Natural killer cell treated with Interleukin-12 subunit alpha and Interleukin-12 subunit beta and Interleukin-15 and Interleukin-18, amount 100 ng/mL, for 72 hours (primary cell): ENCODE measurements around the gene KCNH8. TPM values are rescaled to one million over a fixed set of nuclear protein-coding genes. Genes with fewer than 3 reads are reported as not detected.
"Not testable (repeated sequence)": the region's sequence is repeated elsewhere in the genome, so short reads cannot be mapped to it uniquely, and the experiment has no call there.

Experiments used
- ATAC-seq, 2 donors: fragments of 150-1000 bp; cut with Tn5 transposase in 1 of 2; sonication (Bioruptor Pico), chemical (Tn5 transposase) in 1 of 2; 2 replicates each; pipeline ENCODE4 v1.10.0; 2021
- DNase-seq: peaks from one replicate; pipeline ENCODE4 v3.0.0; 2022; ENCODE audit warnings: low spot score
- H3K27ac Mint-ChIP-seq, 2 donors: 1 replicate in 1 of 2; 2 replicates in 1 of 2; pipeline ENCODE4 v1.8.0; 2022; ENCODE audit warnings: mixed read lengths in 2 of 2, mild to moderate bottlenecking in 1 of 2, moderate library complexity in 1 of 2
- H3K27me3 Mint-ChIP-seq, 2 donors: 1 replicate in 1 of 2; 2 replicates in 1 of 2; pipeline ENCODE4 v1.8.0; 2022; ENCODE audit warnings: mixed read lengths in 2 of 2
- H3K36me3 Mint-ChIP-seq: one replicate; pipeline ENCODE4 v1.8.0; 2022; ENCODE audit warnings: mixed read lengths
- H3K4me1 Mint-ChIP-seq, 2 donors: 1 replicate in 1 of 2; 2 replicates in 1 of 2; pipeline ENCODE4 v1.8.0; 2022; ENCODE audit warnings: low read depth in 2 of 2, mixed read lengths in 2 of 2, mild to moderate bottlenecking in 1 of 2
- H3K4me3 Mint-ChIP-seq: one replicate; pipeline ENCODE4 v1.8.0; 2022; ENCODE audit warnings: mixed read lengths
- H3K9me3 Mint-ChIP-seq: 2 replicates; pipeline ENCODE4 v1.8.0; 2022; ENCODE audit warnings: mixed read lengths
- total RNA-seq, 2 donors: library from RNA; stranded (reverse); gene quantifications; one replicate each; pipeline ENCODE4 v1.2.3, GENCODE V29; 2022

KCNH8 gene
- not detected for total RNA-seq

GRCh38 chr3:19147905-19148767 is at the start of gene KCNH8:
TSS of gene KCNH8 (plus strand) at chr3:19148510. CDS start at chr3:19148720, 210 bp downstream.
- ATAC-seq (peak in 1 of 2 donors; percentile 53), DNase-seq (peak; percentile 59)
- Mint-ChIP-seq H3K4me1 (peaks cover 20% of the 10 kb centered on the region in 2 donors), H3K27me3 (peaks cover 21 to 38% of the 10 kb centered on the region in 2 donors), H3K4me3 (peak within 1 kb of the TSS; percentile 93), H3K27ac (peak within 1 kb of the TSS in 1 of 2 donors; percentile 57), H3K36me3 (peaks cover 16% of the 10 kb centered on the region), H3K9me3 (peaks cover 3% of the 10 kb centered on the region)

- H3K9me3 Mint-ChIP-seq, ATAC-seq, H3K27me3 Mint-ChIP-seq, H3K36me3 Mint-ChIP-seq, DNase-seq, H3K4me1 Mint-ChIP-seq: not testable (repeated sequence)
- Mint-ChIP-seq H3K4me3 (peak overlapping the region; percentile 34), H3K27ac (peak overlapping the region in 1 of 2 donors; percentile 18)
These were observed 45.5 kb upstream of the KCNH8 start for GRCh38 chr3:19102654-19103290.

GRCh38 chr3:19103510-19103909 is 44.8 kb upstream of the KCNH8 start:
- Mint-ChIP-seq H3K9me3 (no peaks in the 10 kb centered on the region), H3K4me3 (peak overlapping the region; percentile 34), H3K36me3 (no peaks in the 10 kb centered on the region), H3K4me1 (no peaks in the 10 kb centered on the region), H3K27ac (peak overlapping the region in 1 of 2 donors; percentile 18), H3K27me3 (no peaks in the 10 kb centered on the region)
- DNase-seq (no peak), ATAC-seq (no peak)

- ATAC-seq (no peak), DNase-seq (no peak)
- Mint-ChIP-seq H3K27ac (no peak overlapping the region), H3K4me3 (no peak overlapping the region), H3K9me3 (no peaks in the 10 kb centered on the region), H3K36me3 (no peaks in the 10 kb centered on the region), H3K4me1 (no peaks in the 10 kb centered on the region), H3K27me3 (no peaks in the 10 kb centered on the region)
These were observed 43.9 kb upstream of the KCNH8 start for GRCh38 chr3:19104459-19104858.

- no peaks in the 10 kb centered on the region for H3K36me3 Mint-ChIP-seq
- no peak overlapping the region for H3K27ac Mint-ChIP-seq
- no peaks in the 10 kb centered on the region for H3K9me3 Mint-ChIP-seq
- ATAC-seq = no peak
- H3K27me3 Mint-ChIP-seq = no peaks in the 10 kb centered on the region
- no peaks in the 10 kb centered on the region for H3K4me1 Mint-ChIP-seq
- H3K4me3 Mint-ChIP-seq = no peak overlapping the region
- DNase-seq = no peak
These were observed 42.5 kb upstream of the KCNH8 start for GRCh38 chr3:19105826-19106225.

- no peak for ATAC-seq
- no peaks in the 10 kb centered on the region for H3K9me3 Mint-ChIP-seq
- no peak overlapping the region for H3K27ac Mint-ChIP-seq
- H3K4me1 Mint-ChIP-seq = no peaks in the 10 kb centered on the region
- H3K4me3 Mint-ChIP-seq = no peak overlapping the region
- no peak for DNase-seq
- no peaks in the 10 kb centered on the region for H3K36me3 Mint-ChIP-seq
- no peaks in the 10 kb centered on the region for H3K27me3 Mint-ChIP-seq
These were observed 42.0 kb upstream of the KCNH8 start for GRCh38 chr3:19106307-19106706.

GRCh38 chr3:19107719-19108118 is 40.6 kb upstream of the KCNH8 start:
- DNase-seq = no peak
- Mint-ChIP-seq H3K27me3 (no peaks in the 10 kb centered on the region), H3K36me3 (no peaks in the 10 kb centered on the region), H3K4me3 (no peak overlapping the region), H3K27ac (no peak overlapping the region), H3K9me3 (no peaks in the 10 kb centered on the region), H3K4me1 (no peaks in the 10 kb centered on the region)
- no peak for ATAC-seq

GRCh38 chr3:19110335-19110895 is 37.9 kb upstream of the KCNH8 start:
- no peaks in the 10 kb centered on the region for H3K36me3 Mint-ChIP-seq
- DNase-seq (no peak), ATAC-seq (no peak)
- H3K27ac Mint-ChIP-seq = no peak overlapping the region
- no peaks in the 10 kb centered on the region for H3K27me3 Mint-ChIP-seq
- H3K4me1 Mint-ChIP-seq = no peaks in the 10 kb centered on the region
- H3K9me3 Mint-ChIP-seq = no peaks in the 10 kb centered on the region
- H3K4me3 Mint-ChIP-seq = no peak overlapping the region

- DNase-seq (no peak), ATAC-seq (no peak)
- Mint-ChIP-seq H3K9me3 (peaks cover 4% of the 10 kb centered on the region), H3K4me1 (no peaks in the 10 kb centered on the region), H3K4me3 (no peak overlapping the region), H3K36me3 (no peaks in the 10 kb centered on the region), H3K27ac (no peak overlapping the region), H3K27me3 (peaks cover 3 to 6% of the 10 kb centered on the region in 2 donors)
These were observed 33.8 kb upstream of the KCNH8 start for GRCh38 chr3:19114461-19114860.

- DNase-seq (no peak), ATAC-seq (no peak)
- H3K9me3 Mint-ChIP-seq = peaks cover 4% of the 10 kb centered on the region
- no peak overlapping the region for H3K27ac Mint-ChIP-seq
- no peaks in the 10 kb centered on the region for H3K4me1 Mint-ChIP-seq
- H3K27me3 Mint-ChIP-seq = peaks cover 6 to 15% of the 10 kb centered on the region in 2 donors
- H3K36me3 Mint-ChIP-seq = no peaks in the 10 kb centered on the region
- no peak overlapping the region for H3K4me3 Mint-ChIP-seq
These were observed 32.1 kb upstream of the KCNH8 start for GRCh38 chr3:19116239-19116638.

GRCh38 chr3:19124752-19125151 is 23.6 kb upstream of the KCNH8 start:
- no peaks in the 10 kb centered on the region for H3K36me3 Mint-ChIP-seq
- DNase-seq (no peak), ATAC-seq (no peak)
- H3K27ac Mint-ChIP-seq = no peak overlapping the region
- no peaks in the 10 kb centered on the region for H3K4me1 Mint-ChIP-seq
- no peaks in the 10 kb centered on the region for H3K9me3 Mint-ChIP-seq
- no peak overlapping the region for H3K4me3 Mint-ChIP-seq
- peaks cover 7 to 20% of the 10 kb centered on the region in 2 donors for H3K27me3 Mint-ChIP-seq

GRCh38 chr3:19139863-19140262 is 8.4 kb upstream of the KCNH8 start:
- ATAC-seq = no peak
- Mint-ChIP-seq H3K36me3 (no peaks in the 10 kb centered on the region), H3K4me3 (no peak overlapping the region), H3K27ac (no peak overlapping the region), H3K9me3 (peaks cover 4% of the 10 kb centered on the region), H3K27me3 (peaks cover 11 to 34% of the 10 kb centered on the region in 2 donors), H3K4me1 (no peaks in the 10 kb centered on the region)
- no peak for DNase-seq

GRCh38 chr3:19146685-19147650 is 1.3 kb upstream of the KCNH8 start:
- peak overlapping the region in 1 of 2 donors; percentile 57 for H3K27ac Mint-ChIP-seq
- peak; percentile 84 for DNase-seq
- peaks cover 20% of the 10 kb centered on the region in 2 donors for H3K4me1 Mint-ChIP-seq
- H3K4me3 Mint-ChIP-seq = peak overlapping the region; percentile 93
- H3K27me3 Mint-ChIP-seq = peaks cover 26 to 47% of the 10 kb centered on the region in 2 donors
- peaks cover 16% of the 10 kb centered on the region for H3K36me3 Mint-ChIP-seq
- H3K9me3 Mint-ChIP-seq = peaks cover 7% of the 10 kb centered on the region
- peak; percentile 77 to 83 for ATAC-seq
